GM10248 (cell line): ENCODE data around the gene FADS1.

Source experiments
- CTCF ChIA-PET: fragments of 300-600 bp; sonication (Branson Sonifier 250); formaldehyde crosslinking; extraction: SDS; loops from one replicate; lab custom pipeline; 2021; ENCODE audit warnings: antibody characterized with exemption; lab: Yijun Ruan, JAX
- POLR2A ChIA-PET: fragments of 350-650 bp; sonication (Branson Sonifier 250); formaldehyde crosslinking; extraction: SDS; loops from one replicate; lab custom pipeline; 2020; ENCODE audit warnings: antibody characterized with exemption; lab: Yijun Ruan, JAX
- DNase-seq: peaks from one replicate; pipeline ENCODE4 v3.0.0; 2012; ENCODE audit errors: extremely low spot score
- CTCF ChIP-seq: IDR thresholded peaks from 2 replicates; pipeline ENCODE4 v1.5.1; 2012; ENCODE audit warnings: mild to moderate bottlenecking, low read depth; ENCODE audit errors: extremely low read depth, missing control alignments, control extremely low read depth

Gene FADS1

DNA sequence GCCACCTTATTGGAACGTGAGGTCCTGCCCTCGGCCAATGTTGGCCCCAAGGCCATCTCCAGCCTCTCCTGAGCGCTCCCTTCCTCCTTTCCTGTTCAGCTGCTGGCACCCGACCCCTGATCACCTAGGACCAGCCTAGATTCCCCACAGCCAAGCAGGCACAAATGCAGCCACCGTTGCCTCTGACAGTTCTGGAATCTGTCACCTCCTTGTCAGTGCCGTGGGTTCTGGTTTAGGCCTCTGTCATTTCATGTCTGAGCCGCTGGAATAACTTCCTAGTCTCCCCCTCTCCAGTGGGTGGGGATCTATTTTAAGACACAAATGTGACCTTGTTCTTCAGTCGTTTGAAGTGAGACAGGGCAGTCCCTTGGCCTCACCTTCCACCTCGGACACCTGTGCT is 44.8 kb upstream of the FADS1 start:
- TF ChIP-seq CTCF = no peak
- ChIA-PET CTCF (interaction anchor here (1.3 kb wide), 1 partner anchor 9 kb away, joined by 4 read pairs; no protein-coding TSS in a partner anchor), POLR2A (no interaction called here)
- DNase-seq = no peak

DNA sequence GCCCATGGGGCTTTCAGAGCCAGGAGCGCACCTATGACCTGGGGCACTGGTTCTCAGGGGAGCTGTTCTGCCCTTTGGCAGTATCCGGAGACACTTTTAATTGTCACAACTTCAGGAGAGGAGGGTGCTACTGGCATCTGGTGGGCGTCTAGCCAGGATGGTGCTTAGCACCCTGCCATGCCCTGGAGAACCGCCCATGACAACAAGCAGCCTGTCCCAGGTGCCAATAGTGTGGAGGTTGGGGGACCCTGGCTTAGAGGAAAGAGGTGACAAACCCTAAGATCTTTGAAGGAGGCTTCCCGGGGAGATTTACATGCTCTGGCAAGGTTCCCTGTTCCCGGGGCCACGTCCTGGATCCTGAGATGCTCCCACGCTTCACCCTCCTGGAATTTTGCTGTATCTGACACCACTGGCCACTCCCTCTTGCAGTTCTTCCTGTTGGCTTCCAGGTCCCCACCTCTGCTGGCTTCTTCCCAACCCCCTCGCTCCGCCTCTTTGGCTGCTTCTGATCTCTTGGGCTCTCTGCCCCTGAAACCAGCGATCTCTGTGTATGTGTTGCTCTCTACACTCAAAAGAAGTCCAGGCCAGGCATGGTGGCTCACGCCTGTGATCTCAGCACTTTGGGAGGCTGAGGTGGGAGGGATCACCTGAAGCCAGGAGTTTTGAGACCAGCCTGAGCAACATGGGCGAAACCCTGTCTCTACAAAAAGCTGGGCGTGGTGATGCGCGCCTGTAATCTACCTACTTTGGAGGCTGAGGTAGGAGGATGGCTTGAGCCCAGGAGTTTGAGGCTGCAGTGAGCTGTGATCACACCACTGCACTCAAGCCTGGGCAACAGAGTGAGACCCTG is 43.5 kb upstream of the FADS1 start:
- no peak for TF ChIP-seq CTCF
- POLR2A ChIA-PET = no interaction called here
- CTCF ChIA-PET = interaction anchor here (1.5 kb wide), 1 partner anchor 10 kb away, joined by 6 read pairs; no protein-coding TSS in a partner anchor
- DNase-seq = no peak

DNA sequence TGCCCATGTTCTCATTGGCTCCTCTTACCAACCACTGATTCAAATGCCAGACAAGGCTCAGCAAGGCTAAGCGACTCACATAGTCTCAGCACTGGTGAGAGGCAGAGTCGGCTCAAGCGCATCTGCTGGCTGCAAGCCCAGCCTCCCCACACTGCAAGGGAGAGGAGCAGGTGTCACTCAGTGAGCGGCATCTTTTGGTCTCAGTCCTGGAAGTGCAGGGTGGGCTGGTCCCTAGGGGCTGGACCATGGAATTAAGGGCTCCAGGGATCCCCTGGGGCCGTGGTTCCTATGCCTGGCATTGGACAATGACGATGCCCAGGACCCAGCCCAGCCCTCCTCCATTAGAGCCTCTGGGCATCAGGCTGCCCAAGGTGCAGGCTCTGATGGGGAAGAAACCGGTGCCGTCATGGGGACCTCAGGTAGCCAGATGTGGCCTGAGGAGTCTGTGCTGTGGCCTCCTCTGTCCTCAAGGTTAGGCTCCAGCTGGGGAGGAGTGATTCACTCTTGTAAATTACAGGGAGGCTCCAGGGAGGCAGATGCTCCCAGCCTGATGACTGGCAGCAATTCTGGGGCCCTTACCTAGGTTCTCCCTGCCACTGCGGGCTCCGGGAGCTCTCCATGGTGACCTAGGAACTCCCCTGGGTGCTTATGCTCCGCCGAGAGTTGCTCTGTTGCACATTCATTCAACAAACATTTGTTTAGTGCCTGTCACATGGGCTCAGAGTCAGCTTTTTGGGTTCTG is 39.3 kb upstream of the FADS1 start:
- no peak for TF ChIP-seq CTCF
- DNase-seq = no peak
- POLR2A ChIA-PET = no interaction called here
- CTCF ChIA-PET = no interaction called here

DNA sequence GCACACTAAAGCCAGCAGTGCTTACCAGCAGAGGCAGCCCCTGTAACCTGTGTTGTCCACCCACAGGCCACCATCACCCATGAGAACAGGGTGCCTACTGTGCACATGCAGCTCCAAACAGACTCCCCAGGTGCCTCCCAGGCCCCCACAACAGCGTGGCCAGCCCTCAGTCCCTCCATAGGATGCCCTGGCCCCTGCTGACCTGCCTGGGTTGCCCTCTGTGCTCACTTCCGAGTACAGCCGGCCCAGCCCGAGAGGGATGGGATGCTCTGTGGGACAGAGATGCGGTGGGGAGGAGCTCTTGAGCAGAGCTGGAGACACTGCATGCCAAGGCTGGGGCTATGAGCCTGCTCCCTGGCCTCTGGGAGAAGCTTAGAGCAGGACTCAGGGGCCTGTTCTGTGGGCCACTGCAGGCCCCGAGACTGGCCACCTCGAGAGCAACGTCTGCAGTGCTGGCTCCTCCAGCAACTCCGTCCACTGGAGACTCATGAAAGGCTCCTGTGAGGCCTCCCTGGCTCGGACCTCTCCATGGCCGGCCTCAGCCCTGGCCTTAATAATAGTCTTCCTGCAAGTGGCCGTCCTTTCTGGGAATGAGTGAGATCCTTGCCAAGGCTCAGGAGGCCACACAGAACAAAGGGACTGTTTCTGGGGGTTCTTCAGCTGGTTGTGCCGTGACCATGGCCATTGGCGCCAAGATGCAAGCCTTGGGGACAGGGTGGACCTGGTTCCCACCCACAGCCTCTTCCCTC is 38.3 kb upstream of the FADS1 start:
- ChIA-PET CTCF (no interaction called here), POLR2A (no interaction called here)
- TF ChIP-seq CTCF = no peak
- no peak for DNase-seq

GRCh38 chr11:61854206-61854895 is 37.5 kb upstream of the FADS1 start:
- no peak for TF ChIP-seq CTCF
- POLR2A ChIA-PET = no interaction called here
- no peak for DNase-seq
- CTCF ChIA-PET = interaction anchor here (1.0 kb wide), 1 partner anchor 57 kb away, joined by 3 read pairs; no protein-coding TSS in a partner anchor
